ENCODE data around the gene CDC14A. TPM values are rescaled to one million over a fixed set of nuclear protein-coding genes. Genes with fewer than 3 reads are reported as not detected.

CDC14A gene
- polyA plus RNA-seq, 1 donor from 2014 or later, result 2.7 TPM

- Histone ChIP-seq H3K9me3 (ENCODE audit: low read length) (peaks cover under 1% of the 10 kb centered on the region), H4K20me1 (ENCODE audit: insufficient read depth) (no peaks in the 10 kb centered on the region), H2AFZ (ENCODE audit: low read depth, low read length) (no peak overlapping the region), H3K4me3 (ENCODE audit: low read length) (no peak overlapping the region), H3K36me3 (ENCODE audit: insufficient read depth, low read length) (no peaks in the 10 kb centered on the region), H3K4me2 (ENCODE audit: low read length) (no peak overlapping the region), H3K9ac (ENCODE audit: low read length) (no peak overlapping the region), H3K27me3 (ENCODE audit: insufficient read depth, low read depth, low read length) (no peaks in the 10 kb centered on the region), H3K27ac (ENCODE audit: low read length) (no peak overlapping the region), H3K79me2 (replicated peaks; ENCODE audit: insufficient read depth, low read length) (no peaks in the 10 kb centered on the region), H3K9me2 (ENCODE audit: insufficient read depth, low read length) (no peaks in the 10 kb centered on the region), H3F3A (ENCODE audit: insufficient read depth, low read length, poor library complexity, severe bottlenecking) (no peaks in the 10 kb centered on the region)
- TF ChIP-seq EZH2 (IDR thresholded peaks at IDR 0.05; ENCODE audit: borderline replicate concordance, insufficient read depth, low read length, poor library complexity, severe bottlenecking), result no peak
- no peak for TF ChIP-seq CTCF (IDR thresholded peaks at IDR 0.05; ENCODE audit: poor library complexity, severe bottlenecking)
- no peak for TF ChIP-seq TAF1 (IDR thresholded peaks at IDR 0.05; ENCODE audit: low read depth)
- TF ChIP-seq SMC3 (conservative IDR thresholded peaks at IDR 0.05; ENCODE audit: poor library complexity), result no peak
Measured at GRCh38 chr1:100565533-100565932, 213.2 kb downstream of the CDC14A start.

DNA sequence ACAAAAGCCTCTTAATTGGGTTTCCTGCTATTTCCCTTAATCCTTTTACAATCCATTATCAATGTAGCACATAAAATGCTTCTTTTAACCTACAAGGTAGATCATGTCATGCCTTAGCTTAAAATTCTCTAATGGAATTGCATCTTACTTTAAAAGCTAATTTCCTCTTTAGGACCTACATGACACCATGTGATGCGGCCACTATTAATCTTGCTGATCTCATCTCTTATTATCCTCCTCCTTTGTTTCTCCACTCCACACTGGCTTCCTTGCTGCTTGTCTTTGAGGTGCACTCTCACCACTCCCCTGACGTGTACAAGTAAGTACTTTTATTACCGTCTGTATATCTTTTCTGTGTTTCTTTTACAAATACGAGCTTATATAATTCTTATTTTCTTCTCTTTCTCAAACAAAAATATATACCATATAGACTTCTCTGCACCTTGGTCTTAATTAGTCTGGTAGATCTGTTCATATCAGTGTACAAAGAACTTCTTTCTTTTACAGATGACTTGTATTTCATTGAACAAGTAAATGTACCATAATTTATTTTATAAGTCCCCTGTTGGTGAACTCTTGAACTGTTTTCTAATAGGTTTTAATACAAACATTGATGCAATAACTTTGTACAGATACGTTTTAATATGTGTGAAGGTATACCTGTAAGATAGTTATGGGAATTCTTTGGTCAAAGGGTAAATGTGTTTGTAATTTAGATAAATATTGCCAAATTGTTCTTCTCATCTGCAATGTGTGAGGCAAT lies 213.8 kb downstream of the CDC14A start:
- TF ChIP-seq MXI1 (conservative IDR thresholded peaks at IDR 0.05; ENCODE audit: poor library complexity, severe bottlenecking) (no peak), CTCF (IDR thresholded peaks at IDR 0.05; ENCODE audit: poor library complexity, severe bottlenecking) (no peak), POLR2AphosphoS5 (IDR thresholded peaks at IDR 0.05) (no peak), TAF1 (IDR thresholded peaks at IDR 0.05; ENCODE audit: low read depth) (no peak), EZH2 (IDR thresholded peaks at IDR 0.05; ENCODE audit: borderline replicate concordance, insufficient read depth, low read length, poor library complexity, severe bottlenecking) (no peak), SMC3 (conservative IDR thresholded peaks at IDR 0.05; ENCODE audit: poor library complexity) (no peak), RAD21 (conservative IDR thresholded peaks at IDR 0.05) (no peak)
- TF ChIP-seq, protein P1, sequence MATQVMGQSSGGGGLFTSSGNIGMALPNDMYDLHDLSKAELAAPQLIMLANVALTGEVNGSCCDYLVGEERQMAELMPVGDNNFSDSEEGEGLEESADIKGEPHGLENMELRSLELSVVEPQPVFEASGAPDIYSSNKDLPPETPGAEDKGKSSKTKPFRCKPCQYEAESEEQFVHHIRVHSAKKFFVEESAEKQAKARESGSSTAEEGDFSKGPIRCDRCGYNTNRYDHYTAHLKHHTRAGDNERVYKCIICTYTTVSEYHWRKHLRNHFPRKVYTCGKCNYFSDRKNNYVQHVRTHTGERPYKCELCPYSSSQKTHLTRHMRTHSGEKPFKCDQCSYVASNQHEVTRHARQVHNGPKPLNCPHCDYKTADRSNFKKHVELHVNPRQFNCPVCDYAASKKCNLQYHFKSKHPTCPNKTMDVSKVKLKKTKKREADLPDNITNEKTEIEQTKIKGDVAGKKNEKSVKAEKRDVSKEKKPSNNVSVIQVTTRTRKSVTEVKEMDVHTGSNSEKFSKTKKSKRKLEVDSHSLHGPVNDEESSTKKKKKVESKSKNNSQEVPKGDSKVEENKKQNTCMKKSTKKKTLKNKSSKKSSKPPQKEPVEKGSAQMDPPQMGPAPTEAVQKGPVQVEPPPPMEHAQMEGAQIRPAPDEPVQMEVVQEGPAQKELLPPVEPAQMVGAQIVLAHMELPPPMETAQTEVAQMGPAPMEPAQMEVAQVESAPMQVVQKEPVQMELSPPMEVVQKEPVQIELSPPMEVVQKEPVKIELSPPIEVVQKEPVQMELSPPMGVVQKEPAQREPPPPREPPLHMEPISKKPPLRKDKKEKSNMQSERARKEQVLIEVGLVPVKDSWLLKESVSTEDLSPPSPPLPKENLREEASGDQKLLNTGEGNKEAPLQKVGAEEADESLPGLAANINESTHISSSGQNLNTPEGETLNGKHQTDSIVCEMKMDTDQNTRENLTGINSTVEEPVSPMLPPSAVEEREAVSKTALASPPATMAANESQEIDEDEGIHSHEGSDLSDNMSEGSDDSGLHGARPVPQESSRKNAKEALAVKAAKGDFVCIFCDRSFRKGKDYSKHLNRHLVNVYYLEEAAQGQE (IDR thresholded peaks at IDR 0.05; ENCODE audit: borderline replicate concordance), result no peak
- Histone ChIP-seq H3K36me3 (ENCODE audit: insufficient read depth, low read length) (no peaks in the 10 kb centered on the region), H3K9me3 (ENCODE audit: low read length) (peaks cover 5% of the 10 kb centered on the region), H3K4me3 (ENCODE audit: low read length) (no peak overlapping the region), H4K20me1 (ENCODE audit: insufficient read depth) (no peaks in the 10 kb centered on the region), H3K9ac (ENCODE audit: low read length) (no peak overlapping the region), H3K9me2 (ENCODE audit: insufficient read depth, low read length) (no peaks in the 10 kb centered on the region), H3K27ac (ENCODE audit: low read length) (no peak overlapping the region), H3K4me2 (ENCODE audit: low read length) (no peak overlapping the region), H3K27me3 (ENCODE audit: insufficient read depth, low read depth, low read length) (no peaks in the 10 kb centered on the region), H3F3A (ENCODE audit: insufficient read depth, low read length, poor library complexity, severe bottlenecking) (no peaks in the 10 kb centered on the region), H3K79me2 (replicated peaks; ENCODE audit: insufficient read depth, low read length) (no peaks in the 10 kb centered on the region), H2AFZ (ENCODE audit: low read depth, low read length) (no peak overlapping the region)
